HG03558 (cell line): Measurements from ENCODE around the gene TLL2.

Source experiments
- ATAC-seq: cut with Tn5 transposase; IDR thresholded peaks from one replicate; pipeline ENCODE4 v1.9.1; 2021; ENCODE audit warnings: moderate number of reproducible peaks; ENCODE audit not compliant: unreplicated experiment; ENCODE audit errors: extremely low read depth

TLL2 gene

DNA sequence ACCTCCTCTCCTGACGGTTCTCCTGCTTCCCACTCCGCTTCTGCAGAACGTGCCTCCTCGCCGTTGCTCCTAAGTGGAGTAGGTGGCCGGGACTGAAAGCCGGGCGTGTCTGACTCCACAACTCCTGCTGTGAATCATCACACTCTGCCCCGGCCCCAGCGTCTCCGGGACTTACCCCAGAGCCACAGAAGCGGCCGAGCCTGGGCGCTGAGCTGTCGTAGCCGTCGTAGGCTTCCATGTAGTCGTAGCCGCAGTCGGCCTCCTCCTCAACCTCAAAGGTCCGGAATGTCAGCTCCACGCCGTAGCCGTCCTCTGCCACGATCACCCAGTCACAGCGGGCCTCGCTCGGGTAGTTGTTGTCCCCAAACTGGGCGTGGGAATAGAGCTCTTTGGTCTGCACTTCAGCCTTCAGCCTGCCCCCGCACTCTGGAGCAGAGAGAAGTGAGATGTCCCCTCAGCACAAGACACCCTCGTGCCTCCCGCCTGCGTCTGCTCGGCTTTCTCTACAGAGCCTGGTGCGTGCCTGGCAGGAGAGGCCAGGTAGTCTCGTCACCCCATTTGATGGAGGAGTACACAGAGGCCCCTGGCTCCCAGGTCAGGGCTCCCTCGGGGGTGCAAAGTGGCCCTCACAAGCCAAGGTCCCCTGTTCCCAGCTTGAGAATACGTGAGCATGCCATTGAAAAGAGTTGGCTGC, 143.7 kb downstream of the TLL2 start:
- ATAC-seq = no peak

DNA sequence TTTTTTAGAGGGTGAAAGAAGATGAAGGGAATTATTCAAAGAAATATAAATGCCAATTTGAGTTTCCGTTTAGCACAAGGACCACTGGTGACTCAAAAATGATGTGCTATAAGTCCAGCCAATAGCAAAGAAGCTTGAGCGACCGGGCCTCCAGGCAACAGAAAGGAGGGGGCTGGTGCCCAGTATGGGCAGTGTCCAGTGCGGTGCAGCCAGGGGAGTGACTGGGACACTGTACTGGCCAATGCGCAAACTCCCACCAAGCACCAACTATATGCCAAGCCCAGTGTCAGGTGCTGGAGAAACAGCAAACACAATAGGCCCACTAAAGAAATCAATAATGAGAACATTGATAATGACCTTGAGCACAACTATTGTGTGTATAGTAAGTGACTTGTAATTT, 144.8 kb downstream of the TLL2 start:
- no peak for ATAC-seq

DNA sequence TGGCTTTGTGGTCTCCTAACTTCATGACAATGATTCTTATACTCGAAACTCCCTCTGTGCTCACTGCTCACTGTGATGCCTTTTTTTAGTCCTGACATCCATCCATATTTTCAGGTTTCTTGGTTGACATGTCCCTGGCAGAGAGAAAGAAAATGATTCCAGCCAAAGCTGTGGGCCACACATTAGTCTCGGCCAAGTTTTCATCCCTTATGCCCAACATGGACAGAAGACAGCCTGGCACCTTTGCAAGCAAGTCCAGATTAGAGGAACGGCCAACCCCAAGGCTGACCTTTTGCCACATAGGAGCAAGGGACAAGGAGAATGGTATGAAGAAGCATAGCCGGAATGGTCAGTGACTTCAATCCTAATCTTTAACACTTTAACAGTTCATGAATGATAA, 146.3 kb downstream of the TLL2 start:
- no peak for ATAC-seq

DNA sequence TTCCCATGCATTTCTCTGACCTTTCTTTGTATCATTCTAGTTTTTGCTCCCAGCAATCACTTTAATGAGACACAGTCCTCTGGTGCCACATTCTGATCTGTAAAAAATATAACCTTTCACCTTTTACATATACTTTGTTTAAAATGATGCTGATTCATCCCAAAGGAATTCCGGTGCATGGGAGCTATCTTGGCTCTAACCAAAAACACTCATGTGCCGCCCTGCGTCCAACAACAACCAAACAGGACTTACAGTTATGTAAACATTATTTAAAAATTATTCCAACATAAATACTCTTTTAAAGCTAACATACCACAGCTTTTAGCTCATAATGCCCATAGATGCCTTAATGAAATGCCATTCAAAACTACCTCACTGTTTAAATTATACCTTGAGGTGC, 147.2 kb downstream of the TLL2 start:
- no peak for ATAC-seq

DNA sequence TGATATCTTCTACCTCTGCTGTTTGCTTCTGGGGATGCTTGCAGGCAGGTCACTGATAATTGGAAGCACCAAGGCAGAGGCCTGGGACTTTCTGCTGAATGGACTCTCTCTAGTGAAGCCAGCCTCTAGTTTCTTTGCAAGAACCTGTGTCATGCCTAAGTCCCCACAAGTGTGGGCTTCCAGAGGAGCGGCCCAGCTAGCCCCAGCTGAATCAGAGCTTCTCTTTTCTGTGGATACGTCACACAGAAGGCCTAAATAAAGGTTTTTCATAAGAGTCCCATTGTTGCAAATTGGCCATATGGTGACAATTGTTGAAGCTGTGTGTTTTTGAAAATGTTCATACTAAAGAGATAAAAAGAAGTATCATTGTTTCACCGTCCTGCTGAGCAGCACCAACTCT, 148.2 kb downstream of the TLL2 start:
- ATAC-seq = no peak

DNA sequence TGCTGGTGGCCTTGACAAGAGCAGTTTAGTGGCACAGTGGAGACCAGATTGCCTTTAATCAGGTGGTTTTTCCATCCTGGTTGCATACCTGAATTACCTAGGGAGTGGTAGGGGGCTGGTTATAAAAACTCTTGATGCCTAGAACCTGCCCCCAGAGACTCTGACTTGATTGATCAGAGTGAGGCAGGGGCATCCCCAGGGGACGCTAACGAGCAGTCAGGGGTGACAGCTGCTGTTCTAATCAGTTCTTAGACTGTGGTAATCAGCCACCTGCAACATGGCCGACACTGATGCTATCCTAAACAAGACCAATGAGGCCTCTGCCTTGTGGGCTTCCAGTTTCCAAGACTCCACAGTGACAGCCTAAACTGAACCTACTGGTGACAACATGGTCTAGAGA, 153.0 kb downstream of the TLL2 start:
- ATAC-seq = no peak

DNA sequence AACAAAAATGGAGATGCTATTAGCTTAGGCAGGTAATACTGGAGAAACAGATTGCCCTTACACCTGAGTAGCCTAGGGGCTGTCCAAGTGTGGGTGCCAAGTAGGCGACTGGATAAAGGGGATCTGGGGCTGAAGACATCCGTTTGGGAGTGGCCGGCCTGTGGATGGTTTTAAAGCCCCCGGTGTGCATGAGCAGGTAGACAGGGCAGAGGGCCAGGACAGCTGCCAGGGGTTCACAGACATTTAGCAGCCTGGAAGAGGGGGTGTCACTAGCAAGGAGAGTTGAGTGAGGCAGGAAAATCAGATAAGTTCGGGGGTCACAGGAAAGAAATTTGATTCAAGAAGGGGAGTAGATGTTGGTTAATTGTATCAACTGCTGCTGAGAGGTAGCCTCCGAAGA, 153.4 kb downstream of the TLL2 start:
- ATAC-seq = no peak

DNA sequence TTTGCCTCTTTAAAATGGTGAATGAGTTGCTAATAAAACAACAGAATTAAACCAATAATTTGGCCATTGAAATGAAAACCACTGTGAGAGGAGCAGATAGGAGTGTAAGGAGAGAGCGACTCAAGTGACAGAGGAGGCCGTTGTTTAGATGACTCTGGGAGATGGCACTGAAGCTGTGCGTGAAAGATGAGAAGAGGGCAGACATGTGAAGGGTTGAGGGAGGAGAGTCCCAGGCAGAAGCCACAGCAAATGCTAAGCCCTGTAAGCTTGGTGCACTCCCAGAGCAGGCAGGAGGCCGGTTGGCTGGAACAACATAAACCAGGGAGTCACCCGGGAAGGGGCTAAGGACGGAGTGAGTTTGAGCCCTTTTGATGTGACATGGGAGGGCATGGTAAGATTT, 154.1 kb downstream of the TLL2 start:
- ATAC-seq = no peak

DNA sequence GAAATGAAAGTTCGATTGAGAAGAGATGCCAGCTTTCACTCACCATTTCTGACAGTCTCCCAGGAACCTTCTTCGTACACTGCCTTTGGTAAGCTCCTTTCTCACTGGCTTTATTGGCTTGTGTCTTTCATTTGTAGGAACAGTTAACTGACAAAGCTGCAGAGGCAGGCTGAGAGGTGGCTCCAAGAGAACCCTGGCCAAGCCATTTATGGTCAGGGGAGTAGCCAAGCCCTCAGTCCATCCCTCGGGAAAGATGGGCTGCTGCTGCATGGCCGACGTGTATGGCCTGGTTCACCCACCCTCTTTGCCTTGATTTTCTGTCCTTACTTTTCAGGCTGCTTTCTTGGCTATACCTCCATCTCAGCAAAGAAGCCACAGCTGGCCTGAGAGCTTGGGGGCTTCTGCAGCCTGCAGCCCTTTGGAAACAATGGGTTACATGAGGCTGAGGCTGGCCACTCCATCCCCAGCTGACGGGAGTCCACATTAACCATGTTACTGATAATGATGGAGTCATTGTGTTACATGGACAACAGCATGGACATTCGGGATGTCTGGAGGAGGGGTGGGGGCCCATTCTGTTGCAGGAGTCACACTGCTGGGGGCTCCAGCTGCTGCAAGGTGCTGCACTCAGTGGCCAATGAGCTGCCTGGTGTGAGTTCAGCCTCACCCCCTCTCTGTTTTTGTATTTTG, 154.7 kb downstream of the TLL2 start, which contains the start of gene OPALIN:
Gene OPALIN, minus strand, starts transcription at position 152 of the 690 bp plus-strand sequence. Its CDS starts 106 bp downstream, at position 46.
- ATAC-seq = no peak

DNA sequence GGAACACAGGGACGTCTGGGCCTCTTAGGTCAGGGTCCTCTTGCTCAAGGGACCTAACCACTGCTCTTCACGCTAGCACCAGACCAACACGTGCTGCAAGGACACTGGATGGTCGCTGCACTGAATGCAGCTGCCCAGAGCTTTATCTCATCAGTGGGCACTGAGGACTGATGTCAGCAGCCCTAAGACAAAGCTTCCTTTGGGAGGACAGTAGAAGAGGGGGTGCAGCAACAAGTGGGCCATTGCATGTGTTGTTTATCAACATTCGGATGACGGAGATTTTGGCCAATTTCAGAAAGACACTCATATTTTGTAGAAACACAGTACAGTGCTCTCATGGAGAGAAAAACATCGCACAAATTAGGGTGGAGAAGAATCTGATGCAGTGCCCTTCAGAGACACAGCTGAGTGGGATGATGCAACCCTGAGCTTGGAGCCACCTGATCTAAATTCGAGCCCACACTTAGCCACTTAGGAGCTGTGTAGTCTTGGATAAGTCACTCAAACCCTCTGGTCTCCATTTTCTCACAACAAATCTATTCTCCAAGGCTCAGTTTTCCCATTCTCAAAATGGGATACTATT, 156.6 kb downstream of the TLL2 start:
- no peak for ATAC-seq

DNA sequence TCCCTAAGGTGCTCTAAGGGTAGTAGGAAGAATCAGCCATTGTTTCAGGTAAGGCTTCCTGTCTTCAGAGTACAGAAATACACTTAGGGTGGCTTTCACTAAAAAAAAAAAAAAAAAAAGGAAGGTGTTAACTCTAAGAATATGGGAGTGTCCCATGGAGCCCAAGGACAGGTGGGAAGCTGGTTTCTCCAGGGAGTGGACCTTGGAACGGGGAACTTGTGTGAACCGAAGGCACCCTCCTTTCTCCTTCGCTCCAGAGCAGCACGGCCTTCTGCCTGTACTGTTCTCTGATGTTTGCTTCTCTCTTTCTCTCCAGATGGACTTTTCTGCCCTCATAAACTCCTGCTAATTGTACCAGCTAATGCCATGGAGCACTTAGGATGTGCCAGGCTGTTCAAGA, 161.1 kb downstream of the TLL2 start:
- no peak for ATAC-seq

DNA sequence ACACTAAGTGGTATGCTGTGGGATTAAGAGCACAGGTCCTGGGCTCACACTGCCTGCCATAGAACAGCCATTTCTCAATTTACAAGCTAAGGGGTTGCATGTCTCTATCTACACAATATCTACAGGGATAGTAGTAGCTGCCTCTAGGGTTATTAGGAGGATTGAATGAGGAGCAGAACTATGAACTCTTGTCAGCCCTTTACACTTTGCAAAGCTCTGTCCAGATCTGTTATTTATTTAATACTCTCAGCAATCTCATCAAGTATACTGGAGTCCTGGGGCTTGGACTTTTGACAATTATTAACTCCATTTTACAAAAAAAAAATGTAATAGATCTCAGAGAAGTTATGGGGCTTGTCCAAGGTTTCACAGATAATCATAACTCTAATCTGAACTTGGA, 161.7 kb downstream of the TLL2 start:
- ATAC-seq = no peak

DNA sequence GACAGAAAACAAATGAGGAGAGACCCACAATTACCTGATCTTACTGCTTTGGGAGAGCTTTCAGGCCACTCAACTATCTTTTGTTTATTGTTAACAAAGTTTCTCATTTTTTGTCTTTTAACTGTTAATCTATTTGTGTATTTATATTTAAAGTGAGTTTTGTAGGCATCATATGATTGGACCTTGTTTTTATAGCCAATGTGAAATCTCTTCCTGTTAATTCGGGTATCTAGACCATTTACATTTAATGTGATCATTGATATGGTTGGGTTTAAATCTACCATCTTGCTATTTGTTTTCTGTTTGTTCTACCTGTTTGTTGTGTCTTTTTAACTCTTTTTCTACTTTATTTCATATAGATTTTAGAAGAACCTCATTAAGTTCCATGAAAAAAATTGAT, 167.4 kb downstream of the TLL2 start:
- no peak for ATAC-seq

DNA sequence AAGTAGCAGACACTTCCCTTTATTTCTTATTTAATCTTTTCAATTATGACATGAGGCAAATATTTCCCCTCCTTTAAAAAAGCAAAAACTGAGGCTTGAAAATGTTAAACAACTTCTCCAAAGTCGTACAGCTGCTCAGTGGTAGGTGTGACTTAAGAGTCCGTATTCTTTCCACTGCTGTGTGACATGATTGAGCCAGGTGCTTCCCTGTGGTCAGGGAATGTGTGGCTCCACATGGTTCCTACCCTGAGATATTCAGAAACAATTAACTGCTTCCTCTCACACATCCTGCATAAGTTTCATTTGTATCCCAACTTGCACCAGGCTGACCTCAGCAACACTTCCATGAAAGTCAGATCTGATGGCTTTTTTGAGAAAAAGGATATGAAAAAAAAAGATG, 168.5 kb downstream of the TLL2 start:
- no peak for ATAC-seq

DNA sequence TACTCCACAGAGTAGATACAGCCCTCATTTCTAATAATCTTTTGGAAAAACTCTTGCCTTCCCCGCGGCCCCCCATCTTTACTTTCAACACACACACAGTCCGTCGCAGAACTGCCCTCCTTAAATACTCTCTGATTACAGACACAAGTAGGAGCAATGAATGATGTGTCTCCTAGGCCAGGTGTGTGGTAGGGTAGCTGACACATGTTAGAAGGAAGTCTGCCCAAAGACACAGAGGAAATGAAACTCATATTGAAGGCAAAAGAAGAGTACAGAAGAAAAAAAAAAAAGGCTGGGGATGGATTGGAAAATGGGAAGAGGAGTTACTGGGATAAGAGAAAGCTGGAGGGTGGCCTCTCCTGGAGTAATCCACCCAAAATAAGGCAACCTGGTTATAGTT, 169.5 kb downstream of the TLL2 start:
- no peak for ATAC-seq

DNA sequence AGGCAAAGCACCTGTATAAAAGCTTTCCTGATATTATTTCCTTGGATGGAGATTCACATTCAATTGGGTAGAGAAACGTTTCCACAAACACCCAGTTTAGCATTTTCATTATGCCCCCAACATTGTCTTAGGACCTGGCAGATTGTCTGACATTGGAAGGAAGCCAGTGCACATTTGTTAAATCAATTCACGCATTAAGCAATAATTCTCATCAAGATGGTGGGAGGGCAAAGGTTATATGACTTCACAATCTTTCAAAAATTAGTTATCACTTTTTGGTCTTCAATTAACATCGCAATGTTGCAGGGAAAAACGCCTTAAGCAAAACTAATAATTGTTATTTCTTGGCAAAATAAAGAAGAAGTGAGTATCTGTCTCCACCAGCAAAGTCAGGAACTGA, 171.3 kb downstream of the TLL2 start:
- ATAC-seq = no peak

DNA sequence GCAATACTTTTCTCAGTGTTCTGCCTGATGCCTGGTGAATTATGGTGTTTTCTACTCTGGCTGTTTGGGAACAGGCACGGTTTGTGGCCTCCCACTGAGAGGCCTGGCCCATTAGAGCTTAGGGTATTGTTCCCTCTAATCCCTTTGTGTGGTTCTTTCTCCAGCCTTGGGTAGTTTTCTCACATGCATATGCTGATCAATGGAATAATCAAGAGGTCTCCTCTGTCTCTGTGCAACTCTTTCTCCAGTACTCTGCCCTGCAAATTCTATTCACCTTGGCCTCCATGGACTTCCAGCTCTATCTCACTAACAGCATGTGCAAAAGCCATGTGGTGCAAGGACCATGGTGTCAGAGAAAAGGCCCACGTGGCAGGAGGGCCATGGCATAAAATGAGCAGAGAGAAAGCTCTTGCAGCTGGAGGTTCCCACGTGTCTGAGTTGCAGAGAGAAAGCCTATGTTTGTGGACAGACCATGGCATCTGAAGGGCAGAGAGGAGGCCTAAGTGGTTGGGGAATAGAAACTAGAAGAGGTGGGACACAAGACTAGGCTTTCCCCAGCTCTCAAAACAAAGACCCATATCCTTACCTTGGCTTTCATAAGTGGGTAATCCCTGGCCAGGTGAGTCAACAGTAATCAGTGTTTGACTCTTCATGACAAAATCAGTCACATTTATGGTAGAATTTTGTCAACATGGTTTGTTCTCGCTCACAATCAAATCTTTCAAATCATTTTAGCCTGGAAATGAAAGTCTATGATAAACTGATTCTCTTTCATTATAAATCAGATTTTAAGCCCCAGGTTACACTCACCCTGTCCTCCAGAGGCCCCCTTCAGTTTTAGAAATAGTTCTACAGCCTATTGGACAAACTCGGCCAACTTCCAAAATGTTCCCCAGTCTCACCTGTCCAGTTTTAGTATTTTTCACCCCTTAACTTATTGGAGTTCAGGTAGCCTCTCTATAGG, 172.2 kb downstream of the TLL2 start:
- no peak for ATAC-seq

DNA sequence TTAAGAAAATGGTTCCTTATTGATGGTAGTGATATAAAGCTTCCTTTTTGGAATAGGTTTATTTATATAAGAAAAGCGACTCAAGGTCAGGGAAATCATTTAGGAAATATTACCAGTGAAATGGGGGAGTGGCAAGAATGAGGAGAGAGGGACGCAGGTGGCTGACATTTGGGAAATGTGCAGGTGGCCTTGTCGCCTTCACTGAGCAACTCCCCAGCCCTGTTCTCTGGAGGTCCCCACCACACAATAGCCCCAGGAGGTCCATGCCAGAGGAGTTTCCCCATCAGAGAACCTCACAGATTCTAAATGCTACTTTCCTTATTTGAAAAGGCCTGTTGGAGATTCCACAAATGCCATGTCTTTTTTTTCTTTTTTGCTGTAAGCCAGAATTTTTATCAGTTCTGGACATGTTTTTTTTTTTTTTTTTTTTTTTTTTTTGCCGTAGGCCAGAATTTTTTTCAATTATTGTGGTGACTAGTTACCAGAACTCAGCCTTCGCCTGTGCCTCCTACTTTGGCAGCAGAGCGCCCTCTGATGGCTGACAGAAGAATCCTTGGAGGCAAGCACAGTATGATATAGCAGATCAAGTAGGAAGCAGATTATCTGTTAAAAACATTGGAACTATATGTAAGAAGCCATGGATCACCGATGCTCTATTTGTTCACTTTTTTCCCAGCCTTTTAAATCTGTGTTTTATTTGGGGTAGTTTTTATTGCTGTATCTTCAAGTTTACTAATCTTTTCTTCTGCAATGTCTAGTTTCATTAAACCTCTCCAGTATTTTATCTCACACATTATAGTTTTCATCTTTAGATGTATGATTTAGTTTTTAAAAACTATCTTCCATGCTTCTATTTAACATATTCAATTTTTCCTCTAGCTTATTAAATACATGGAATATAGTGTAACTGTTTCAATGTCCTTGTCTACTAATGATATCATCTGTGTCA, 173.5 kb downstream of the TLL2 start:
- ATAC-seq = peak; percentile 52

DNA sequence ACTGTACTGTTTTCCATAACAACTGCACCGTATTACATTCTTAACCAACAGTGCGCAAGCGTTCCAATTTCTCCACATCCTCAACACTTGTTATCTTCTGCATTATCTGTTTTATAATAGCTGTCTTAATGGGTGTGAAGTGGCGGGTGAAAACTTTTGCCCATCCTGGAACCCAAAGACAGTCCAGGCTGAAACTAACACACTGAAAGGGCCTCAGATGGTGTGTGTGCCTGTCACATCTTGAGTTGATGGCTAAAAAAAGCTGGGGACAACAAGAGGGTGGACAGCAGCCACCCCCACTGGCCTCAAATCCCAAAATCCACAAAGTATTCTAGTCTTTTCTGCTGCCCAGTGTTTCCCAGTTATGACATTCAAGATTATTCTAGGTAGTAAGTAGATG, 174.3 kb downstream of the TLL2 start:
- ATAC-seq = no peak
